Mucosa of stomach (tissue), 1 donor: ENCODE measurements around the gene TRDMT1.
A peak's percentile ranks its signal among the peaks of the same experiment; 100 is the strongest.

Source experiments
- H3K27me3 ChIP-seq: one replicate; pipeline ENCODE4 v1.7.0; 2013; ENCODE audit warnings: mild to moderate bottlenecking, low read length; ENCODE audit not compliant: control insufficient read depth, insufficient read depth
- H3K36me3 ChIP-seq: one replicate; pipeline ENCODE4 v1.7.0; 2013; ENCODE audit warnings: low read length; ENCODE audit not compliant: control insufficient read depth, insufficient read depth
- H3K4me1 ChIP-seq: one replicate; pipeline ENCODE4 v1.7.0; 2013; ENCODE audit warnings: mild to moderate bottlenecking, low read length; ENCODE audit not compliant: control insufficient read depth, insufficient read depth
- H3K4me3 ChIP-seq: one replicate; pipeline ENCODE4 v1.7.0; 2013; ENCODE audit warnings: low read length
- H3K9ac ChIP-seq: one replicate; pipeline ENCODE4 v1.7.0; 2013; ENCODE audit warnings: mild to moderate bottlenecking, low read length, moderate library complexity
- H3K9me3 ChIP-seq: one replicate; pipeline ENCODE4 v1.7.0; 2013; ENCODE audit warnings: mild to moderate bottlenecking, low read length, moderate library complexity; ENCODE audit not compliant: control insufficient read depth
- donor health status: Pancreatic carcinoma.

TRDMT1 gene

GRCh38 chr10:17237915-17238444, 36.5 kb upstream of the TRDMT1 start:
- no peak overlapping the region for H3K9ac ChIP-seq
- no peaks in the 10 kb centered on the region for H3K4me1 ChIP-seq

DNA sequence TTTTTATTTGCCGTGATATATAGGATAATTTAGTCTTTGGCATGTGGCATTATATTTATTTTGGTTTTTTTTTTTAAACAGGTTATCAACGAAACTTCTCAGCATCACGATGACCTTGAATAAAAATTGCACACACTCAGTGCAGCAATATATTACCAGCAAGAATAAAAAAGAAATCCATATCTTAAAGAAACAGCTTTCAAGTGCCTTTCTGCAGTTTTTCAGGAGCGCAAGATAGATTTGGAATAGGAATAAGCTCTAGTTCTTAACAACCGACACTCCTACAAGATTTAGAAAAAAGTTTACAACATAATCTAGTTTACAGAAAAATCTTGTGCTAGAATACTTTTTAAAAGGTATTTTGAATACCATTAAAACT, 35.7 kb upstream of the TRDMT1 start:
- Histone ChIP-seq H3K9me3 (no peaks in the 10 kb centered on the region), H3K27me3 (peaks cover 4% of the 10 kb centered on the region), H3K4me1 (no peaks in the 10 kb centered on the region), H3K4me3 (no peak overlapping the region), H3K36me3 (peaks cover 2% of the 10 kb centered on the region), H3K9ac (no peak overlapping the region)

More at GRCh38 chr10:17237915-17238444, 36.5 kb upstream of the TRDMT1 start:
- Histone ChIP-seq H3K36me3 (no peaks in the 10 kb centered on the region), H3K4me3 (no peak overlapping the region), H3K9me3 (no peaks in the 10 kb centered on the region), H3K27me3 (no peaks in the 10 kb centered on the region)

DNA sequence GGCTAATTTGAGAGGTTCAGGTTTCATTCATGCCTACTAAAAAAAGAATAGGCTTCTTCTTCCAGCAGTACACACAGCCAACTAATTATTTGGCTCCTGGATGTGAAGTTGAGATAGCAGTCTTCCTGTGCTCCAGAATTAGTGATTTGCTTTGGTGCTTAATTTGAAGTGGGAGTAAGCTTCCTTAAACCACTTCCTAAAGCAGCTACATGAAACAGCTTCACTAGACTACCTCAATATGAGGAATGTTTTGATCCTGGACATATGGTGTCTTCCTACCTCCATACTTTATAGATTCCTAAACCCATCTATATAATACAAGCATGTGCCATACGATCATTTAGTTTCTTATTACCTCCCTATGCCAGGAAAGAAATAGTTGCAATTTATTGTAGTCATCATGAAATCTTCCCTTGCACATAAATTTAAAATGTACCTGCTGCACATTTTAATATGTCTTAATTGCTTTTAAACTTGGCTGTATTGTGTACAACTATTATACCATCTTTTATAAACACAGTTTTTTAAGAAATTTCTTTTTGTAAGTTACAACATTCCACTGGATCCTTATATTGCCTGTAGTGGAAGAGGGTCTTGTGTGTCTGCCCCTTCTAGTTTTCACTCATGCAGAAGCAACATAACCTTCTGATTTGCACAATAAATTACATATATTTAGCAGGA, 35.1 kb upstream of the TRDMT1 start:
- H3K27me3 ChIP-seq = peaks cover 9% of the 10 kb centered on the region
- no peak overlapping the region for H3K9ac ChIP-seq
- peaks cover 6% of the 10 kb centered on the region for H3K36me3 ChIP-seq
- H3K4me1 ChIP-seq = no peaks in the 10 kb centered on the region
- H3K4me3 ChIP-seq = no peak overlapping the region
- no peaks in the 10 kb centered on the region for H3K9me3 ChIP-seq

DNA sequence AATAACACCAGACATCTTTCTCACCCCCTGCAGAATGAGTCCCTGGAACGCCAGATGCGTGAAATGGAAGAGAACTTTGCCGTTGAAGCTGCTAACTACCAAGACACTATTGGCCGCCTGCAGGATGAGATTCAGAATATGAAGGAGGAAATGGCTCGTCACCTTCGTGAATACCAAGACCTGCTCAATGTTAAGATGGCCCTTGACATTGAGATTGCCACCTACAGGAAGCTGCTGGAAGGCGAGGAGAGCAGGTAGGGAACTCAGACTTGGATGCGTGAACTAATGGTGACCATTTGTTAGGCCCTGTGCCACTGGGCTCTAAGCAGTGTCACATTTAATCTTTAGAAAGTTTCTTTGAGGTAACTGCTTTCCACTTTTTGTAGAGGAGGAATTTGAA, 33.7 kb upstream of the TRDMT1 start:
- Histone ChIP-seq H3K9me3 (no peaks in the 10 kb centered on the region), H3K4me1 (peaks cover 4% of the 10 kb centered on the region), H3K36me3 (peaks cover 6% of the 10 kb centered on the region), H3K9ac (no peak overlapping the region), H3K27me3 (peaks cover 13% of the 10 kb centered on the region), H3K4me3 (no peak overlapping the region)

- no peak overlapping the region for H3K9ac ChIP-seq
- peaks cover 19% of the 10 kb centered on the region for H3K27me3 ChIP-seq
- H3K4me3 ChIP-seq = no peak overlapping the region
- peaks cover 10% of the 10 kb centered on the region for H3K4me1 ChIP-seq
- H3K36me3 ChIP-seq = peaks cover 6% of the 10 kb centered on the region
- H3K9me3 ChIP-seq = no peaks in the 10 kb centered on the region
Measured at GRCh38 chr10:17234431-17234945, 33.0 kb upstream of the TRDMT1 start.

DNA sequence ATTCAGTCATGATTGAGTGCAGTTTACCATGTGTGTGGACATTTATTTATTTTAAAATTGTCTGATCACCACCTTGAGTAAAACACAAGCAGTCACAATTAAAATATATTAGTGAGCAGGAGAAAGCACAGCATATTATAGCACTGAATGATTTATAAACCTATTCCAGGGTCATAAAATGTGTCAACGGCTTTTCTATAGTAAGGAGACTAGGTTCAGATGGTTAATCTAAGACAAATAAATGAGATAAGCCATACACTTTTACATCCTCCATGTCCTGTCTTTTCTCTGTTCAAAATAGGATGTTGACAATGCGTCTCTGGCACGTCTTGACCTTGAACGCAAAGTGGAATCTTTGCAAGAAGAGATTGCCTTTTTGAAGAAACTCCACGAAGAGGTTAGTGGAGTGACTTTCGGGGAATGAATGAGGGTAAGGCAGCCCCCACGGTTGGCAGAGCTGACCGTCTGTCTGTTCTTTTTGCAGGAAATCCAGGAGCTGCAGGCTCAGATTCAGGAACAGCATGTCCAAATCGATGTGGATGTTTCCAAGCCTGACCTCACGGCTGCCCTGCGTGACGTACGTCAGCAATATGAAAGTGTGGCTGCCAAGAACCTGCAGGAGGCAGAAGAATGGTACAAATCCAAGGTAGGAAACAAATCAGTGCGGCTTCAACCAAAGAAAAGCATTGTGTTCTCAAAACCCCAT, 32.0 kb upstream of the TRDMT1 start:
- no peak overlapping the region for H3K4me3 ChIP-seq
- peaks cover 13% of the 10 kb centered on the region for H3K4me1 ChIP-seq
- peaks cover 6% of the 10 kb centered on the region for H3K36me3 ChIP-seq
- H3K9ac ChIP-seq = no peak overlapping the region
- peaks cover 26% of the 10 kb centered on the region for H3K27me3 ChIP-seq
- H3K9me3 ChIP-seq = no peaks in the 10 kb centered on the region

DNA sequence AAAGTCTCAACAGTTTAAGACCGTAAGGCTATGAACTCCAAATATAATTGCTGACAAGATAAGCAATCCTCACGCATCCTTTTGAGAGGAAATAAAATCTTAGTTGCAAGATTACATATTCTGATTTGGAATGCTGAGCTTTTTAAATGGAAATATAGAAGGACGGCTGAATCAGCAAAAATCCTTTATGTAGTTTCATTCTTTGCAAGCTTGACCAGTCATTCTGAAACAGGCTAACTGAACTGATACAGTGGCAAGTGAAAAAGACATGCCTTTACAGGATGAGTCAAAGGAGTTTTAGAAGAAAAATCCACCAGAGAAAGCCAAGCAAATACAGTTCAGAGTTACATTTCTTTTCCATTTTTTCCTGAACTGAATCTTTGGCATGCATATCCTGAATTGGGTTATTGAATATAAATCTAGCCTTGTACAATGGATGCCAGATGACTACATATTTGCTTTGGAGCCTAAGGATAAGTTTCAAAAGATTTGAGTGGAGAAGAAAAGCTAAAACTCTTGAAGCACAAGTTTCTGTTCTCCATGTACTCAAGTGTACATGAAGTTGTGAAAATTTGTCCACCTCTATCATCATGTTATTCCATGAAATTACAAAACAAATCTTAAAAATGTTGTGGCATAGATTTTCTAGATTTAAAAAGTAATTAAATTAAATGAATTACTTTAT, 30.9 kb upstream of the TRDMT1 start:
- H3K4me3 ChIP-seq = no peak overlapping the region
- no peak overlapping the region for H3K9ac ChIP-seq
- H3K36me3 ChIP-seq = peaks cover 6% of the 10 kb centered on the region
- peaks cover 19% of the 10 kb centered on the region for H3K4me1 ChIP-seq
- no peaks in the 10 kb centered on the region for H3K9me3 ChIP-seq
- peaks cover 37% of the 10 kb centered on the region for H3K27me3 ChIP-seq

GRCh38 chr10:17231788-17232187, 30.3 kb upstream of the TRDMT1 start:
- no peaks in the 10 kb centered on the region for H3K9me3 ChIP-seq
- no peak overlapping the region for H3K4me3 ChIP-seq
- H3K36me3 ChIP-seq = peaks cover 6% of the 10 kb centered on the region
- H3K9ac ChIP-seq = no peak overlapping the region
- peaks cover 43% of the 10 kb centered on the region for H3K27me3 ChIP-seq
- H3K4me1 ChIP-seq = peaks cover 23% of the 10 kb centered on the region

DNA sequence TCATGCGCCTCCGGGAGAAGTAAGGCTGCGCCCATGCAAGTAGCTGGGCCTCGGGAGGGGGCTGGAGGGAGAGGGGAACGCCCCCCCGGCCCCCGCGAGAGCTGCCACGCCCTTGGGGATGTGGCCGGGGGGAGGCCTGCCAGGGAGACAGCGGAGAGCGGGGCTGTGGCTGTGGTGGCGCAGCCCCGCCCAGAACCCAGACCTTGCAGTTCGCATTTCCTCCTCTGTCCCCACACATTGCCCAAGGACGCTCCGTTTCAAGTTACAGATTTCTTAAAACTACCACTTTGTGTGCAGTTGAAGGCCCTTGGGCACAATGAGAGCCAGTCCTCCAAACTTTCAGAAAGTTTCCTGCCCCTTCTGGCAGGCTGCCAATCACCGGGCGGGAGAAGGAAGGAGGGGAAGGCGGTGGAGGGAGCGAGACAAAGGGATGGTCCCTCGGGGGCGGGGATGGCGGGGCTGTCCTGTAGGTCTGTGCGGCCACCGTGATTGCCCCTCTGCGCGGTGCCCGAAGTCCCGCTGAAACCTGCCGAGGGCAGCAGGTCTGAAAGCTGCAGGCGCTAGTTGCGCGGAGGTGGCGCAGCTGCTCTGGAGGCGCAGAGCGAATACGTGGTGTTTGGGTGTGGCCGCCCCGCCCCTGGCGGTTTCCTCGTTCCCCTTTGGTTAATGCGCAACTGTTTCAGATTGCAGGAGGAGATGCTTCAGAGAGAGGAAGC, 28.7 kb upstream of the TRDMT1 start:
- Histone ChIP-seq H3K27me3 (peaks cover 48% of the 10 kb centered on the region), H3K4me3 (peak overlapping the region; percentile 76), H3K9ac (peak overlapping the region; percentile 77), H3K36me3 (peaks cover 6% of the 10 kb centered on the region), H3K9me3 (no peaks in the 10 kb centered on the region), H3K4me1 (peaks cover 24% of the 10 kb centered on the region)

- no peaks in the 10 kb centered on the region for H3K9me3 ChIP-seq
- peak overlapping the region; percentile 77 for H3K9ac ChIP-seq
- H3K36me3 ChIP-seq = peaks cover 6% of the 10 kb centered on the region
- peak overlapping the region; percentile 76 for H3K4me3 ChIP-seq
- peaks cover 24% of the 10 kb centered on the region for H3K4me1 ChIP-seq
- H3K27me3 ChIP-seq = peaks cover 48% of the 10 kb centered on the region
Measured at GRCh38 chr10:17229717-17229966, 28.2 kb upstream of the TRDMT1 start.

GRCh38 chr10:17229016-17229716, 27.7 kb upstream of the TRDMT1 start:
- peak overlapping the region; percentile 76 for H3K4me3 ChIP-seq
- peaks cover 48% of the 10 kb centered on the region for H3K27me3 ChIP-seq
- no peaks in the 10 kb centered on the region for H3K9me3 ChIP-seq
- H3K9ac ChIP-seq = peak overlapping the region; percentile 77
- H3K4me1 ChIP-seq = peaks cover 24% of the 10 kb centered on the region
- peaks cover 6% of the 10 kb centered on the region for H3K36me3 ChIP-seq
